HCT116 (cell line): ENCODE results near the gene NACAD. TPM values are rescaled to one million over a fixed set of nuclear protein-coding genes. Genes with fewer than 3 reads are reported as not detected.

Experiments used
- ATAC-seq: fragments of 200-7000 bp; cut with Tn5 transposase; 2 replicates; pipeline ENCODE4 v1.9.1; 2020; ENCODE audit warnings: mild to moderate bottlenecking, moderate library complexity
- BruUV-seq: library from RNA; stranded (reverse); fragments of 400-500 nt; replicated peaks from 2 replicates; lab custom pipeline; 2021; lab: Mats Ljungman, UMichigan
- CTCF ChIA-PET: fragments of 300-600 bp; sonication (Branson Sonifier 250); formaldehyde crosslinking; loops from one replicate; lab custom pipeline; 2021; ENCODE audit warnings: antibody characterized with exemption; lab: Charles Lee
- POLR2A ChIA-PET: fragments of 300-600, 350-600 bp; sonication (Branson Sonifier 250); formaldehyde crosslinking; loops from one replicate; lab custom pipeline; 2021; ENCODE audit warnings: antibody characterized with exemption; lab: Charles Lee
- RAD21 ChIA-PET, 2 experiments: fragments of 300-600 bp; sonication (Branson Sonifier 250); formaldehyde crosslinking; loops; one replicate each; lab custom pipeline; 2023; ENCODE audit warnings: low total read pairs in 2 of 2; ENCODE audit not compliant: uncharacterized antibody in 2 of 2, unreplicated experiment in 2 of 2, low non-redundant PET in 1 of 2; lab: Charles Lee
- DNase-seq: peaks from one replicate; pipeline ENCODE4 v3.0.0-alpha.2; 2010; ENCODE audit warnings: low read depth, low spot score
- H2AFZ ChIP-seq: fragments of 200-600 bp; shearing (Covaris generic), sonication (generic); 2 replicates; pipeline ENCODE4 v1.6.1; 2017; ENCODE audit warnings: low read depth, mixed run types, mixed read lengths, antibody characterized with exemption, low read length; ENCODE audit not compliant: poor library complexity, severe bottlenecking
- H3K27ac ChIP-seq: 2 replicates; pipeline ENCODE4 v1.5.1; 2012; ENCODE audit warnings: low read depth, low read length
- H3K27me3 ChIP-seq: fragments of 200-600 bp; sonication (generic); 2 replicates; pipeline ENCODE4 v1.6.1; 2016; ENCODE audit warnings: mixed run types, low read length, mixed read lengths; ENCODE audit not compliant: insufficient read depth
- H3K36me3 ChIP-seq, 2 experiments: fragments of 200-500 bp in 1 of 2; fragments of 200-600 bp in 1 of 2; sonication (Bioruptor generic) in 1 of 2; sonication (generic) in 1 of 2; 2 replicates each; pipeline versions ENCODE4 v1.5.1 to v1.6.1; 2014 to 2016; ENCODE audit warnings: low read length in 2 of 2, inconsistent platforms in 1 of 2, mixed read lengths in 1 of 2, mixed run types in 1 of 2; ENCODE audit not compliant: insufficient read depth in 2 of 2, control insufficient read depth in 1 of 2
- H3K4me1 ChIP-seq, 2 experiments: fragments of 200-600 bp in 1 of 2; sonication (generic) in 1 of 2; 2 replicates each; pipeline versions ENCODE4 v1.5.1 to v1.6.1; 2012 to 2017; ENCODE audit warnings: low read length in 2 of 2, inconsistent platforms in 1 of 2, mild to moderate bottlenecking in 1 of 2, mixed read lengths in 1 of 2, mixed run types in 1 of 2, moderate library complexity in 1 of 2; ENCODE audit not compliant: insufficient read depth in 2 of 2, control insufficient read depth in 1 of 2
- H3K4me2 ChIP-seq: fragments of 200-600 bp; sonication (generic); 2 replicates; pipeline ENCODE4 v1.6.1; 2017; ENCODE audit warnings: mixed run types, low read length, mixed read lengths
- H3K4me3 ChIP-seq, 2 experiments: fragments of 200-600 bp in 1 of 2; sonication (generic) in 1 of 2; replicated peaks in 1 of 2; 2 replicates each; pipeline ENCODE4 v1.5.1; 2011 to 2016; ENCODE audit warnings: low read length in 2 of 2, control low read depth in 1 of 2, low read depth in 1 of 2, mild to moderate bottlenecking in 1 of 2, mixed read lengths in 1 of 2, mixed run types in 1 of 2
- H3K79me2 ChIP-seq: fragments of 200-600 bp; sonication (generic); 2 replicates; pipeline ENCODE4 v1.6.1; 2017; ENCODE audit warnings: mild to moderate bottlenecking, mixed run types, low read length, moderate library complexity, mixed read lengths; ENCODE audit not compliant: insufficient read depth
- H3K9ac ChIP-seq: fragments of 200-600 bp; sonication (generic); 2 replicates; pipeline ENCODE4 v1.6.1; 2016; ENCODE audit warnings: low read length, mixed read lengths
- H3K9me2 ChIP-seq: fragments of 200-600 bp; sonication (generic), shearing (Covaris generic); 2 replicates; pipeline ENCODE4 v1.6.1; 2017; ENCODE audit warnings: mixed run types, mild to moderate bottlenecking, moderate library complexity; ENCODE audit not compliant: insufficient read depth
- H3K9me3 ChIP-seq, 2 experiments: fragments of 200-500 bp in 1 of 2; fragments of 200-600 bp in 1 of 2; sonication (Bioruptor generic) in 1 of 2; sonication (generic) in 1 of 2; 2 replicates each; pipeline ENCODE4 v1.6.1; 2014 to 2017; ENCODE audit warnings: low read length in 2 of 2, mixed read lengths in 2 of 2, inconsistent platforms in 1 of 2, low read depth in 1 of 2, mild to moderate bottlenecking in 1 of 2, mixed run types in 1 of 2, moderate library complexity in 1 of 2; ENCODE audit not compliant: control insufficient read depth in 1 of 2, insufficient read depth in 1 of 2
- H4K20me1 ChIP-seq: fragments of 200-600 bp; sonication (generic), shearing (Covaris generic); 2 replicates; pipeline ENCODE4 v1.6.1; 2017; ENCODE audit warnings: mixed run types, mild to moderate bottlenecking, moderate library complexity; ENCODE audit not compliant: insufficient read depth
- ATF3 ChIP-seq: IDR thresholded peaks from 2 replicates; pipeline ENCODE4 v1.6.1; 2012
- CBX3 ChIP-seq: IDR thresholded peaks from 2 replicates; pipeline ENCODE4 v1.6.1; 2012; ENCODE audit warnings: low read depth
- CEBPB ChIP-seq: IDR thresholded peaks from 2 replicates; pipeline ENCODE4 v1.6.1; 2012; ENCODE audit warnings: low read depth
- EGR1 ChIP-seq: IDR thresholded peaks from 2 replicates; pipeline ENCODE4 v1.6.1; 2012; ENCODE audit warnings: low read depth
- ELF1 ChIP-seq: IDR thresholded peaks from 2 replicates; pipeline ENCODE4 v1.6.1; 2012; ENCODE audit warnings: low read depth, borderline replicate concordance
- EZH2 ChIP-seq: fragments of 200-600 bp; sonication (generic); IDR thresholded peaks from 2 replicates; pipeline ENCODE4 v1.6.1; 2017; ENCODE audit warnings: antibody characterized with exemption, mixed run types
- FOSL1 ChIP-seq: IDR thresholded peaks from 2 replicates; pipeline ENCODE4 v1.6.1; 2012; ENCODE audit warnings: low read depth
- JUND ChIP-seq: IDR thresholded peaks from 2 replicates; pipeline ENCODE4 v1.6.1; 2012
- MAX ChIP-seq: IDR thresholded peaks from 2 replicates; pipeline ENCODE4 v1.6.1; 2012
- POLR2A ChIP-seq: IDR thresholded peaks from 2 replicates; pipeline ENCODE4 v1.7.0; 2011; ENCODE audit warnings: borderline replicate concordance; ENCODE audit not compliant: insufficient read depth, insufficient read length; ENCODE audit errors: extremely low read depth
- POLR2AphosphoS5 ChIP-seq: IDR thresholded peaks from 2 replicates; pipeline ENCODE4 v1.6.1; 2011; ENCODE audit warnings: mild to moderate bottlenecking, low read depth, low read length, moderate library complexity
- RAD21 ChIP-seq: IDR thresholded peaks from 2 replicates; pipeline ENCODE4 v1.6.1; 2012; ENCODE audit warnings: low read depth, mild to moderate bottlenecking
- REST ChIP-seq: IDR thresholded peaks from 2 replicates; pipeline ENCODE4 v1.6.1; 2012; ENCODE audit warnings: low read depth
- SRF ChIP-seq: IDR thresholded peaks from 2 replicates; pipeline ENCODE4 v1.6.1; 2012; ENCODE audit warnings: low read depth
- TCF7L2 ChIP-seq: IDR thresholded peaks from 2 replicates; pipeline ENCODE4 v1.7.0; 2011; ENCODE audit warnings: borderline replicate concordance, inconsistent platforms; ENCODE audit not compliant: insufficient read depth, insufficient read length; ENCODE audit errors: extremely low read depth
- YY1 ChIP-seq: IDR thresholded peaks from 2 replicates; pipeline ENCODE4 v1.6.1; 2011; ENCODE audit warnings: low read length, low read depth, moderate library complexity, mild to moderate bottlenecking; ENCODE audit not compliant: insufficient replicate concordance; ENCODE audit errors: extremely low read depth
- ZFX ChIP-seq: fragments of 450-650 bp; IDR thresholded peaks from 2 replicates; pipeline ENCODE4 v1.6.1; 2017
- ZNF274 ChIP-seq: fragments of 200-500 bp; sonication (Bioruptor generic); IDR thresholded peaks from 2 replicates; pipeline ENCODE4 v1.6.1; 2014; ENCODE audit warnings: mild to moderate bottlenecking, low read depth, low read length, inconsistent platforms
- intact Hi-C: fragments of 100-400 bp; cut with micrococcal nuclease; formaldehyde crosslinking; loops from 2 replicates; pipeline ENCODE4 v1.10.0; 2022
- total RNA-seq: library from RNA; stranded (reverse); gene quantifications from one replicate; pipeline ENCODE4 v1.2.1, GENCODE V29; 2021; ENCODE audit not compliant: unreplicated experiment

Gene NACAD
- total RNA-seq, 1 experiment from 2014 or later, result 0.05 TPM

- ATAC-seq, result no peak
- no peaks in the 10 kb centered on the region for H3K9me2 ChIP-seq
- RAD21 ChIA-PET, result no interaction called here
- no peak overlapping the region for H2AFZ ChIP-seq
- H3K9me3 ChIP-seq, result no peaks in the 10 kb centered on the region
- H3K27me3 ChIP-seq, result no peaks in the 10 kb centered on the region
- intact Hi-C loops, result no loop called here
- POLR2A ChIA-PET, result no interaction called here
- CTCF ChIA-PET, result no interaction called here
- no peaks in the 10 kb centered on the region for H3K79me2 ChIP-seq
- no peak for DNase-seq
- TF ChIP-seq MAX, result no peak
- TF ChIP-seq ELF1, result no peak
- TF ChIP-seq ZFX, result no peak
- no peak for TF ChIP-seq YY1
- TF ChIP-seq RAD21, result no peak
- TF ChIP-seq EZH2, result no peak
- no peak for TF ChIP-seq CBX3
- TF ChIP-seq FOSL1, result no peak
- no peak for TF ChIP-seq EGR1
- TF ChIP-seq SRF, result no peak
- TF ChIP-seq TCF7L2, result no peak
- TF ChIP-seq REST, result no peak
- no peak for TF ChIP-seq JUND
- no peak for TF ChIP-seq ZNF274
- TF ChIP-seq POLR2A, result no peak
- TF ChIP-seq ATF3, result no peak
- no peak for TF ChIP-seq CEBPB
- TF ChIP-seq POLR2AphosphoS5, result no peak
- TF ChIP-seq, all 23 proteins: peak for 0
- H3K36me3 ChIP-seq, result no peaks in the 10 kb centered on the region
- no TSS peak for BruUV-seq
- no peak overlapping the region for H3K4me3 ChIP-seq
- no peak overlapping the region for H3K9ac ChIP-seq
- no peaks in the 10 kb centered on the region for H4K20me1 ChIP-seq
- H3K27ac ChIP-seq, result no peak overlapping the region
- H3K4me2 ChIP-seq, result no peak overlapping the region
- H3K4me1 ChIP-seq, result peaks cover 6% of the 10 kb centered on the region in 2 experiments; a peak in 3 of 4 replicates
Measured at GRCh38 chr7:45080958-45081669, 7.7 kb downstream of the NACAD start.
